Fibroblast of the aortic adventitia (primary cell): ENCODE data around the gene GFPT1. TPM values are rescaled to one million over a fixed set of nuclear protein-coding genes. Genes with fewer than 3 reads are reported as not detected.
"Not testable (repeated sequence)": the region's sequence is repeated elsewhere in the genome, so short reads cannot be mapped to it uniquely, and the experiment has no call there.

Experiments
- DNase-seq: peaks from one replicate; pipeline ENCODE4 v3.0.0-alpha.2; 2010; ENCODE audit warnings: low read depth
- H3K4me3 ChIP-seq: 2 replicates; pipeline ENCODE4 v1.5.1; 2011; ENCODE audit warnings: low read depth, mild to moderate bottlenecking, control low read depth, low read length, moderate library complexity
- total RNA-seq: library from RNA; depleted of rRNA; stranded (reverse); fragments of >200 nt; gene quantifications from 2 replicates; pipeline ENCODE4 v1.2.3, GENCODE V29; 2012; ENCODE audit warnings: low replicate concordance
- TF ChIP-seq, protein P1 (sequence below): IDR thresholded peaks from 2 replicates; pipeline ENCODE4 v1.5.1; 2011; ENCODE audit warnings: mild to moderate bottlenecking, low read length, control low read depth, inconsistent platforms; ENCODE audit not compliant: insufficient read depth

Gene GFPT1
- total RNA-seq, 1 donor: 72.0 TPM

DNA sequence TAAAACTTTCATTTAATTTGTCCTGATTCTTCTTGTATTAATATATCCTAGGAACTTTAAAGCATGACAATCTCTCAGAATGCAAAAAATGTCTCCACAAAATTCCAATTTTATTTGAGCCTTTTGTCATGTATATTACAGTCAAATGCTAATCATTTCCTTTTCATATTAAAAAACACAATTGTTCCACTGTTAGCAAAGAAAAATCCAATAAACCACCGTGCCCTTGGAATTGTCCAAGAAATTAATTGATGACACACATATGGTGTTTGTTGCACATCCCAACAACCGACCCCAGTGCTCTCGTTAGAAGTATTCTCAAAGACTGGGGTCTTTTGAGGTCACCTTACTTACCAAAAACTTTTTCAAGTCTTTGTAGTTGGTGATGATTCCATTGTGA, 28.1 kb downstream of the GFPT1 start:
- H3K4me3 ChIP-seq: no peak overlapping the region
- TF ChIP-seq, protein P1, sequence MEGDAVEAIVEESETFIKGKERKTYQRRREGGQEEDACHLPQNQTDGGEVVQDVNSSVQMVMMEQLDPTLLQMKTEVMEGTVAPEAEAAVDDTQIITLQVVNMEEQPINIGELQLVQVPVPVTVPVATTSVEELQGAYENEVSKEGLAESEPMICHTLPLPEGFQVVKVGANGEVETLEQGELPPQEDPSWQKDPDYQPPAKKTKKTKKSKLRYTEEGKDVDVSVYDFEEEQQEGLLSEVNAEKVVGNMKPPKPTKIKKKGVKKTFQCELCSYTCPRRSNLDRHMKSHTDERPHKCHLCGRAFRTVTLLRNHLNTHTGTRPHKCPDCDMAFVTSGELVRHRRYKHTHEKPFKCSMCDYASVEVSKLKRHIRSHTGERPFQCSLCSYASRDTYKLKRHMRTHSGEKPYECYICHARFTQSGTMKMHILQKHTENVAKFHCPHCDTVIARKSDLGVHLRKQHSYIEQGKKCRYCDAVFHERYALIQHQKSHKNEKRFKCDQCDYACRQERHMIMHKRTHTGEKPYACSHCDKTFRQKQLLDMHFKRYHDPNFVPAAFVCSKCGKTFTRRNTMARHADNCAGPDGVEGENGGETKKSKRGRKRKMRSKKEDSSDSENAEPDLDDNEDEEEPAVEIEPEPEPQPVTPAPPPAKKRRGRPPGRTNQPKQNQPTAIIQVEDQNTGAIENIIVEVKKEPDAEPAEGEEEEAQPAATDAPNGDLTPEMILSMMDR: no peak
- DNase-seq: no peak

DNA sequence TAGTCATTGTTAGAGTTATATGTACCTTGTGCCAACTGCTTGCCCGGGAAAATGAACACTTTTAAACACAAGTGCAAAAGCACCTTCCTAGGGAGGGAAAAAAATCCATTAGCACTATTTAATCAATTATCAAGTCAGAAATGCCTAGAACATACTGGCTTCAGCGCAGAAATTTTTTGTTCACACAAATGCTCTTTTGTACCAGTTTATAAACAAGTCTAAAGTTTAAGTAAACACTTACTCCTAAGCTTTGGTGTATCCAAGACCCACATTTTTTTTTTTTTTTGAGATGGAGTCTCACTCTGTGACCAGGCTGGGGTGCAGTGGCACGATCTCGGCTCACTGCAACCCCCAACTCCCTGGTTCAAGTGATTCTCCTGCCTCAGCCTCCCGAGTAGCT, 30.6 kb downstream of the GFPT1 start:
- DNase-seq: no peak
- H3K4me3 ChIP-seq: no peak overlapping the region
- TF ChIP-seq, protein P1: no peak

DNA sequence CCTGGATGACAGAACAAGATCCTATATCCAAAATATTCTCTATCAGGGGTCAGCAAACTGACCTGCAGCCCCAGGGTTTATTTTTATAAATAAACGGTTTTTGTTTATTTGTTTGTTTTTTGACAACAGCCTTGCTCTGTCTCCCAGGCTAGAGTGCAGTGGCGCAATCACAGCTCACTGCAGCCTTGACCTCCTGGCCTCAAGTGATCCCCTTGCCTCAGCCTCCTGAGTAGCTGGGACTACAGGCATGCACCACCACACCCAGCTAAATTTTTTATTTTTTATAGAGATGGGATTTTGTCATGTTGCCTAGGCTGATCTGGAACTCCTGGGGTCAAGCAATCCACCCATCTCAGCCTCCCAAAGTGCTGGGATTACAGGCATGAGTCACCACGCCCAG, 32.1 kb downstream of the GFPT1 start:
- H3K4me3 ChIP-seq, DNase-seq: not testable (repeated sequence)

DNA sequence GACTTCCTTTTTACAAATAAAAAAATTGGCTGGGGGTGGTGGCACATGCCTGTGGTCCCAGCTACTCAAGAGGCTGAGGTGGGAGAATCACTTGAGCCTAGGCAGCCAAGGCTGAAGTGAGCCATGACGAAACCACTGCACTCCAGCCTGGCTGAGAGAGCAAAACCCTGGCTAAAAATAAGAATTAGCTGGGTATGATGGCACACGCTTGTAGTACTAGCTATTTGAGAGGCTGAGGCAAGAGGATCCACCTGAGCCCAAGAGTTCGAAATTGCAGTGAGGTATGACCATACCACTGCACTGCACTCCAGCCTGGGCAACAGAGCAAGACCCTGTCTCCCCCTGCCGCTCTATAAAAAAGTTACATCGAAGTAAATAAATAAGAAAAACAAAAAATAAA, 33.7 kb downstream of the GFPT1 start:
- TF ChIP-seq, protein P1: no peak
- DNase-seq: no peak
- H3K4me3 ChIP-seq: no peak overlapping the region

DNA sequence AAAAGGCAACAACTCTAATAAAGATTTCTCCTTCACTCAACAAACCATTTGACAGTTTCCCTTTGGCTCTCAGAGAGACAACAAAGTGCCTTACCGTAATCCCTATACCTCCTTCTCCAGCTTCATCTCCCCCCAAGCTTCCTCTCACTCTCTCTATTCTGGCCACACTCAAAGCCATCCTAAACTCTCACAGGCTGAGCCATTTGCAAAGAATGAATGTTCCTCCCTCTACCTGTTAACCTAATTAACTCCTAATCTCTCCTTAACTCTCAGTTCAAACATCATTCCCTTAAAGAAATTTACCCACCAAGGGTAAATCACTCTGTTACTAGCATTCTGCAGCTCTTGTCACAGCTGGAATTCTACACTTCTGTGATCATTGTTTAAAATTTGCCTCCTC, 38.2 kb downstream of the GFPT1 start:
- TF ChIP-seq, protein P1: no peak
- DNase-seq: no peak

DNA sequence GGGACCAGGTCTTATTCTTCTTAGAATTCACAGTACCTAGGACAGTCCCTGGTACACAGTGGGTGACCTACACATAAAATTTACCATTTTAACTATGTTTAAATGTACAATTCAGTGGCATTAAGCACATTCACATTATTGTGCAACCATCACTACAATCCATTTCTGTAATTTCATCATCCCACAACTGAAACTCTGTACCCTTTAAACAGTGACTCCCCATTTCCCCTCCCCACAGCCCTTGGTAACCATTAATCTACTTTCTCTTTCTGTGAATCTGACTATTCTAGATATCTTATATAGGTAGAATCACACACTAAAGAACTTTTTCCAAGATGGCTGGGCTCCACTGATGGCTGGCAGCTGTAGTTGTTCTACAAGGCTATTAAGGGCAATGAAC, 41.6 kb downstream of the GFPT1 start:
- H3K4me3 ChIP-seq: no peak overlapping the region
- TF ChIP-seq, protein P1: no peak
- peak; percentile 20 for DNase-seq

More for the DNA sequence above, 38.2 kb downstream of the GFPT1 start:
- H3K4me3 ChIP-seq: no peak overlapping the region

DNA sequence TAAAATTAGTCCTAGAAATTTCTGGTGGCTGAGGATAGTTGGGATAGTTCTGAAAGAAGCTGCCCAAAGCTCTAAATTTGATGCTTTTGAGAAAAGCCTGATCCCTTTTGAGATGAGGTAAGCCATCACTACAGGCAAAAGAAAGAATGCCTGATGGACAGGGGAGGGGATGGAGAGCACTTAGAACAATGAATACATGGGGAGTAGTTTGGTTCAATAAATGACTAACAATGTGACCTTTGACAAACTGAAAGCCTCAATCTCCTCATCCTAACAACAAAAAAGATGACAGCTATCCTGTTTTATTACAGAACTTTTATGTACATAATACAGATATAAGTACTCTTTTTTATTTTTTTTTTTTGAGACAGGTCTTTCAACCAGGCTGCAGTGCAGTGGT, 42.7 kb downstream of the GFPT1 start:
- no peak for DNase-seq
- no peak overlapping the region for H3K4me3 ChIP-seq
- TF ChIP-seq, protein P1: no peak
